DOHH2 (cell line): ENCODE data around the gene PTPRN2.

Experiments
- H3F3A ChIP-seq: fragments of 200-600 bp; sonication (generic), shearing (Covaris generic); 2 replicates; pipeline ENCODE4 v1.6.0; 2016; ENCODE audit warnings: antibody characterized with exemption, mild to moderate bottlenecking; ENCODE audit not compliant: control insufficient read depth, insufficient read depth
- H3K27ac ChIP-seq: fragments of 200-600 bp; sonication (generic); 2 replicates; pipeline ENCODE4 v1.5.1; 2014; ENCODE audit warnings: low read depth, mild to moderate bottlenecking, low read length, moderate library complexity
- H3K27me3 ChIP-seq: fragments of 200-600 bp; sonication (generic); 2 replicates; pipeline ENCODE4 v1.6.1; 2014; ENCODE audit warnings: mild to moderate bottlenecking, low read length, mixed read lengths; ENCODE audit not compliant: control insufficient read depth
- H3K36me3 ChIP-seq: fragments of 200-600 bp; sonication (generic); 2 replicates; pipeline ENCODE4 v1.6.1; 2014; ENCODE audit warnings: mild to moderate bottlenecking, low read length, moderate library complexity, mixed read lengths; ENCODE audit not compliant: control insufficient read depth
- H3K4me1 ChIP-seq: fragments of 200-600 bp; sonication (generic); 2 replicates; pipeline ENCODE4 v1.6.1; 2014; ENCODE audit warnings: mild to moderate bottlenecking, low read length, mixed read lengths; ENCODE audit not compliant: control insufficient read depth
- H3K4me2 ChIP-seq: fragments of 200-600 bp; sonication (generic); 2 replicates; pipeline ENCODE4 v1.6.0; 2014; ENCODE audit warnings: mild to moderate bottlenecking, low read length, moderate library complexity
- H3K4me3 ChIP-seq: fragments of 200-600 bp; sonication (generic); 2 replicates; pipeline ENCODE4 v1.5.1; 2014; ENCODE audit warnings: mild to moderate bottlenecking, low read length, mixed read lengths
- H3K79me2 ChIP-seq: fragments of 200-600 bp; sonication (generic); 2 replicates; pipeline ENCODE4 v1.6.1; 2014; ENCODE audit warnings: mild to moderate bottlenecking, low read length, mixed read lengths; ENCODE audit not compliant: control insufficient read depth
- H3K9me2 ChIP-seq: fragments of 200-600 bp; sonication (generic); replicated peaks from 2 replicates; pipeline ENCODE4 v1.6.1; 2014; ENCODE audit warnings: mild to moderate bottlenecking, low read length, mixed read lengths; ENCODE audit not compliant: control insufficient read depth
- H3K9me3 ChIP-seq: fragments of 200-600 bp; sonication (generic); 2 replicates; pipeline ENCODE4 v1.6.1; 2014; ENCODE audit warnings: antibody characterized with exemption, low read length, mixed read lengths; ENCODE audit not compliant: control insufficient read depth, insufficient read depth
- H4K20me1 ChIP-seq: fragments of 200-600 bp; sonication (generic); 2 replicates; pipeline ENCODE4 v1.6.0; 2014; ENCODE audit warnings: low read depth, mild to moderate bottlenecking, antibody characterized with exemption, low read length, moderate library complexity; ENCODE audit not compliant: control insufficient read depth, insufficient read depth
- EZH2phosphoT487 ChIP-seq: fragments of 200-600 bp; sonication (generic); IDR thresholded peaks from 2 replicates; pipeline ENCODE4 v1.6.1; 2017; ENCODE audit warnings: borderline replicate concordance, mild to moderate bottlenecking, antibody characterized with exemption, low read length, moderate library complexity, mixed read lengths
- TF ChIP-seq, protein P1 (sequence below): fragments of 200-600 bp; sonication (generic); IDR thresholded peaks from one replicate; pipeline ENCODE4 v1.5.1; 2014; ENCODE audit warnings: antibody characterized with exemption, mild to moderate bottlenecking, low read depth, low read length; ENCODE audit not compliant: poor library complexity, severe bottlenecking

PTPRN2 gene

DNA sequence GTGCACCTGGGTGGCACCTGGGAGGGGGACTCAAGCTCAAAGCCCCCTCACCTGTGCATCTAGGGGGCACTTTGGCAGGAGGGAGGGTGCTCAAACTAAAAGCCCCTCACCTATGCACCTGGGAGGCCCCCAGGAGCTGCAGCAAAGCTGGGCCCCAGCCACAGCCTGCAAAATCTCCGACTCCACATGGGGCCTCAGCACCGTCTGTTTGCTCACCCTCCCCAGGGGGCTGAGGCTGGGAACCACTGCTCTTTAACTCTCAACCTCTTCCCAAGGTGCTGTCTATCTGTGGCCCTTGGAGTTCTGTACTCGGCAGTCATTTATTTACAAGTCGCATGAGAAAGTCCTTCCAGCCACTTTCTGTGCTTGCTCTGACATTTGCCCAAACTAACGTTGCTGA, 792.4 kb downstream of the PTPRN2 start:
- TF ChIP-seq EZH2phosphoT487, result no peak
- TF ChIP-seq, protein P1, sequence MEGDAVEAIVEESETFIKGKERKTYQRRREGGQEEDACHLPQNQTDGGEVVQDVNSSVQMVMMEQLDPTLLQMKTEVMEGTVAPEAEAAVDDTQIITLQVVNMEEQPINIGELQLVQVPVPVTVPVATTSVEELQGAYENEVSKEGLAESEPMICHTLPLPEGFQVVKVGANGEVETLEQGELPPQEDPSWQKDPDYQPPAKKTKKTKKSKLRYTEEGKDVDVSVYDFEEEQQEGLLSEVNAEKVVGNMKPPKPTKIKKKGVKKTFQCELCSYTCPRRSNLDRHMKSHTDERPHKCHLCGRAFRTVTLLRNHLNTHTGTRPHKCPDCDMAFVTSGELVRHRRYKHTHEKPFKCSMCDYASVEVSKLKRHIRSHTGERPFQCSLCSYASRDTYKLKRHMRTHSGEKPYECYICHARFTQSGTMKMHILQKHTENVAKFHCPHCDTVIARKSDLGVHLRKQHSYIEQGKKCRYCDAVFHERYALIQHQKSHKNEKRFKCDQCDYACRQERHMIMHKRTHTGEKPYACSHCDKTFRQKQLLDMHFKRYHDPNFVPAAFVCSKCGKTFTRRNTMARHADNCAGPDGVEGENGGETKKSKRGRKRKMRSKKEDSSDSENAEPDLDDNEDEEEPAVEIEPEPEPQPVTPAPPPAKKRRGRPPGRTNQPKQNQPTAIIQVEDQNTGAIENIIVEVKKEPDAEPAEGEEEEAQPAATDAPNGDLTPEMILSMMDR, result no peak
- Histone ChIP-seq H3K9me2 (no peaks in the 10 kb centered on the region), H3F3A (no peaks in the 10 kb centered on the region), H3K9me3 (peaks cover 5% of the 10 kb centered on the region; the same call in 1 of the 2 replicates), H3K36me3 (no peaks in the 10 kb centered on the region), H3K27me3 (no peaks in the 10 kb centered on the region), H3K27ac (no peak overlapping the region), H3K4me2 (no peak overlapping the region), H3K4me1 (no peaks in the 10 kb centered on the region), H4K20me1 (no peaks in the 10 kb centered on the region), H3K79me2 (no peaks in the 10 kb centered on the region), H3K4me3 (no peak overlapping the region)

DNA sequence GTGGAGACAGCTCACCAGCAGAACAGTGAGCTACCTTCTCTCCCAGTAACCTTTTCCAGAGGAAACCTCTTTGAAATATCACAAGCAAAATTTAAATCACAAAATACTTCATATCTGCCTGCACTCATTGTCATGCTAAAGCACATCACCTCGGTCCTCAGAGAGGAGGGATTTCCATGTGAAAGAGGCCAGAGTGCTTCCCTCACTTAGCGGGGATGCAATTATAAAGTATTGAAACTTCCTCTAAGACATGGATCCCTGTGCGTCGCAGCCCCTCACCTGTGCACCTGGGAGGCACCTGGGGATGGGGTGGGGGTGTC, 792.9 kb downstream of the PTPRN2 start:
- no peaks in the 10 kb centered on the region for H3F3A ChIP-seq
- no peaks in the 10 kb centered on the region for H4K20me1 ChIP-seq
- no peaks in the 10 kb centered on the region for H3K27me3 ChIP-seq
- no peaks in the 10 kb centered on the region for H3K9me2 ChIP-seq
- H3K27ac ChIP-seq, result no peak overlapping the region
- no peak overlapping the region for H3K4me2 ChIP-seq
- TF ChIP-seq EZH2phosphoT487, result no peak
- no peaks in the 10 kb centered on the region for H3K79me2 ChIP-seq
- H3K4me1 ChIP-seq, result no peaks in the 10 kb centered on the region
- no peak overlapping the region for H3K4me3 ChIP-seq
- H3K9me3 ChIP-seq, result peaks cover 7% of the 10 kb centered on the region; the same call in 1 of the 2 replicates
- H3K36me3 ChIP-seq, result no peaks in the 10 kb centered on the region

DNA sequence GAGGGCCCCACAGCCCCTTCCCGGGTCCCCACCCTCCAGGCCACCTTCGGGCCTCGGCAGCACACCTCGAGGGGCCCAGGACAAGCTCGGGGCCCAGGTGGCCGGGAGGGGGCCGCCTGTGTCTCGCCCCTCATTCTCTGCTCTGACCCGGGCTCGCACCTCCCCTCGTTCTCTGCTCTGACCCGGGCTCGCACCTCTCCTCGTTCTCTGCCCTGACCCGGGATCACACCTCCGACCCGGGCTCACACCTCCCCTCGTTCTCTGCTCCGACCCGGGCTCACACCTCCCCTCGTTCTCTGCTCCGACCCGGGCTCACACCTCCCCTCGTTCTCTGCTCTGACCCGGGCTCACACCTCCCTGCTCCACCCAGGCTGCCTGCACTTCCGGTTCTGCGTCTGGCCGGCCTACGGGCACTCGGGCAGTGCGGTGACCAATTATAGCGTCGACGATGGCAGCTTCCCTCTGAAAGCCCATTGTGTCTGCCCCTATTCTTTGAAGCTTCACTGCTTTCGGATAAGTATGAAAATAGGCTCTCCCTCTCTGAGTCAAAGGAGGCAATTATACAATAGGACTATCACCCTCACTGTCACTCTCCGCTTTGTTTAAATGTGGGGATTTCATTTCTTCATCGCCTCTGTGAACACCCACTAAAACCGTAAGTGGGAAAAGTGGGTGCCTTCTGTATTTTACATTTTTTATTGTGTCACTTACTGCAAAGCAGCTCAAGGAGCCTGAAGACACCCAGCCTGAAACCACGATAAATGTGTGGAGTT, 793.5 kb downstream of the PTPRN2 start:
- Histone ChIP-seq H3K4me2 (no peak overlapping the region), H3K27ac (no peak overlapping the region), H4K20me1 (no peaks in the 10 kb centered on the region), H3K4me1 (no peaks in the 10 kb centered on the region), H3K79me2 (no peaks in the 10 kb centered on the region), H3K9me2 (no peaks in the 10 kb centered on the region), H3F3A (no peaks in the 10 kb centered on the region), H3K36me3 (no peaks in the 10 kb centered on the region), H3K27me3 (no peaks in the 10 kb centered on the region), H3K9me3 (peaks cover 12% of the 10 kb centered on the region; the same call in 1 of the 2 replicates), H3K4me3 (no peak overlapping the region)
- no peak for TF ChIP-seq EZH2phosphoT487

DNA sequence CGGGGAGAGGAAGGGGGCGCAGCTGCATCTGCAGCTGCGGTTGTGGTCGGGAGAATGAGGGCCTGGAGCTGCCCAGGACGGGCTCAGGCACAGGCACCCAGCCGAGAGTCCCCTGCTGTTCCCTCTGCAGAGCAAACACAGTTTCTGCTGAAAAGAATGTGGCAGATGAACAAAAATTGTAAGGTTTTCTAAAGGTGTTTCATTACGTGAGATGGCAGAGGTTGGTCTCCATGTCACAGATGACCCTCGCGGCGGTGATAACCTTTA, 794.6 kb downstream of the PTPRN2 start:
- H3K4me3 ChIP-seq, result no peak overlapping the region
- H3K9me3 ChIP-seq, result peaks cover 14% of the 10 kb centered on the region; the same call in 1 of the 2 replicates
- H3F3A ChIP-seq, result no peaks in the 10 kb centered on the region
- no peak overlapping the region for H3K27ac ChIP-seq
- H3K4me2 ChIP-seq, result no peak overlapping the region
- H3K27me3 ChIP-seq, result no peaks in the 10 kb centered on the region
- H3K79me2 ChIP-seq, result no peaks in the 10 kb centered on the region
- TF ChIP-seq EZH2phosphoT487, result no peak
- TF ChIP-seq, protein P1, result no peak
- no peaks in the 10 kb centered on the region for H3K4me1 ChIP-seq
- H3K36me3 ChIP-seq, result no peaks in the 10 kb centered on the region
- H3K9me2 ChIP-seq, result no peaks in the 10 kb centered on the region
- no peaks in the 10 kb centered on the region for H4K20me1 ChIP-seq
